HUES48 (cell line): ENCODE results near the gene ZBTB17.

ENCODE experiments used
- H3K27ac ChIP-seq: one replicate; pipeline ENCODE4 v1.7.0; 2013; ENCODE audit warnings: low read depth, low read length, inconsistent platforms
- H3K27me3 ChIP-seq: 2 replicates; pipeline ENCODE4 v1.6.1; 2013; ENCODE audit warnings: mild to moderate bottlenecking, low read length; ENCODE audit not compliant: control insufficient read depth, insufficient read depth
- H3K36me3 ChIP-seq: 2 replicates; pipeline ENCODE4 v1.6.1; 2013; ENCODE audit warnings: low read length; ENCODE audit not compliant: control insufficient read depth, insufficient read depth
- H3K4me1 ChIP-seq: 2 replicates; pipeline ENCODE4 v1.6.1; 2013; ENCODE audit warnings: mild to moderate bottlenecking, low read length; ENCODE audit not compliant: control insufficient read depth, insufficient read depth
- H3K4me3 ChIP-seq: 2 replicates; pipeline ENCODE4 v1.5.1; 2013; ENCODE audit warnings: mild to moderate bottlenecking, low read depth, low read length
- H3K9ac ChIP-seq: 2 replicates; pipeline ENCODE4 v1.6.1; 2013; ENCODE audit warnings: mild to moderate bottlenecking, low read depth, low read length, moderate library complexity
- H3K9me3 ChIP-seq: 2 replicates; pipeline ENCODE4 v1.6.1; 2013; ENCODE audit warnings: low read length; ENCODE audit not compliant: control insufficient read depth, insufficient read depth

Gene ZBTB17

GRCh38 chr1:15959424-15959823, 16.5 kb downstream of the ZBTB17 start:
- H3K9me3 ChIP-seq, result no peaks in the 10 kb centered on the region
- peaks cover 10% of the 10 kb centered on the region for H3K4me1 ChIP-seq
- H3K27me3 ChIP-seq, result no peaks in the 10 kb centered on the region
- no peaks in the 10 kb centered on the region for H3K36me3 ChIP-seq
- no peak overlapping the region for H3K9ac ChIP-seq
- H3K27ac ChIP-seq, result no peak overlapping the region
- H3K4me3 ChIP-seq, result no peak overlapping the region

- Histone ChIP-seq H3K36me3 (no peaks in the 10 kb centered on the region), H3K4me3 (no peak overlapping the region), H3K9me3 (no peaks in the 10 kb centered on the region), H3K4me1 (peaks cover 15% of the 10 kb centered on the region), H3K27ac (no peak overlapping the region), H3K9ac (no peak overlapping the region), H3K27me3 (no peaks in the 10 kb centered on the region)
These were observed 17.1 kb downstream of the ZBTB17 start for GRCh38 chr1:15958793-15959192.

GRCh38 chr1:15958111-15958510, 17.8 kb downstream of the ZBTB17 start:
- no peaks in the 10 kb centered on the region for H3K27me3 ChIP-seq
- H3K36me3 ChIP-seq, result no peaks in the 10 kb centered on the region
- H3K27ac ChIP-seq, result no peak overlapping the region
- H3K9me3 ChIP-seq, result no peaks in the 10 kb centered on the region
- H3K4me3 ChIP-seq, result no peak overlapping the region
- H3K4me1 ChIP-seq, result peaks cover 17% of the 10 kb centered on the region
- no peak overlapping the region for H3K9ac ChIP-seq

- no peaks in the 10 kb centered on the region for H3K27me3 ChIP-seq
- no peaks in the 10 kb centered on the region for H3K9me3 ChIP-seq
- H3K9ac ChIP-seq, result no peak overlapping the region
- H3K4me1 ChIP-seq, result peaks cover 17% of the 10 kb centered on the region
- no peaks in the 10 kb centered on the region for H3K36me3 ChIP-seq
- no peak overlapping the region for H3K27ac ChIP-seq
- no peak overlapping the region for H3K4me3 ChIP-seq
These were observed 18.4 kb downstream of the ZBTB17 start for GRCh38 chr1:15957221-15958095.

- H3K36me3 ChIP-seq, result no peaks in the 10 kb centered on the region
These were observed 19.8 kb downstream of the ZBTB17 start for GRCh38 chr1:15956150-15956549.

GRCh38 chr1:15955552-15955951, 20.3 kb downstream of the ZBTB17 start:
- Histone ChIP-seq H3K9ac (no peak overlapping the region), H3K27me3 (no peaks in the 10 kb centered on the region), H3K4me3 (no peak overlapping the region), H3K4me1 (peaks cover 14% of the 10 kb centered on the region), H3K27ac (no peak overlapping the region), H3K36me3 (no peaks in the 10 kb centered on the region), H3K9me3 (no peaks in the 10 kb centered on the region)

More at GRCh38 chr1:15956150-15956549, 19.8 kb downstream of the ZBTB17 start:
- H3K4me1 ChIP-seq, result peaks cover 14% of the 10 kb centered on the region
- H3K4me3 ChIP-seq, result no peak overlapping the region
- no peaks in the 10 kb centered on the region for H3K9me3 ChIP-seq
- no peak overlapping the region for H3K9ac ChIP-seq
- H3K27me3 ChIP-seq, result no peaks in the 10 kb centered on the region
- no peak overlapping the region for H3K27ac ChIP-seq

GRCh38 chr1:15954316-15954715, 21.6 kb downstream of the ZBTB17 start:
- H3K27me3 ChIP-seq, result no peaks in the 10 kb centered on the region
- H3K27ac ChIP-seq, result peak overlapping the region; percentile 6
- H3K4me3 ChIP-seq, result no peak overlapping the region
- H3K4me1 ChIP-seq, result peaks cover 26% of the 10 kb centered on the region
- H3K9me3 ChIP-seq, result no peaks in the 10 kb centered on the region
- H3K9ac ChIP-seq, result no peak overlapping the region
- no peaks in the 10 kb centered on the region for H3K36me3 ChIP-seq

GRCh38 chr1:15953791-15954241, 22.1 kb downstream of the ZBTB17 start:
- Histone ChIP-seq H3K4me1 (peaks cover 31% of the 10 kb centered on the region), H3K27ac (no peak overlapping the region), H3K9me3 (no peaks in the 10 kb centered on the region), H3K9ac (no peak overlapping the region), H3K27me3 (no peaks in the 10 kb centered on the region), H3K4me3 (no peak overlapping the region), H3K36me3 (no peaks in the 10 kb centered on the region)

- Histone ChIP-seq H3K9ac (no peak overlapping the region), H3K4me3 (no peak overlapping the region), H3K36me3 (no peaks in the 10 kb centered on the region), H3K27me3 (no peaks in the 10 kb centered on the region), H3K9me3 (no peaks in the 10 kb centered on the region), H3K27ac (no peak overlapping the region), H3K4me1 (peaks cover 35% of the 10 kb centered on the region)
These were observed 22.6 kb downstream of the ZBTB17 start for GRCh38 chr1:15953294-15953771.

- Histone ChIP-seq H3K27me3 (no peaks in the 10 kb centered on the region), H3K9me3 (no peaks in the 10 kb centered on the region), H3K4me1 (peaks cover 33% of the 10 kb centered on the region), H3K4me3 (no peak overlapping the region), H3K27ac (no peak overlapping the region), H3K9ac (no peak overlapping the region), H3K36me3 (peaks cover under 1% of the 10 kb centered on the region; the same call in 1 of the 2 replicates)
These were observed 23.3 kb downstream of the ZBTB17 start for GRCh38 chr1:15952317-15953258.
